IMR-90 (cell line): ENCODE data around the gene ZDHHC22. TPM values are rescaled to one million over a fixed set of nuclear protein-coding genes. Genes with fewer than 3 reads are reported as not detected.

Experiments used
- ATAC-seq: fragments of 200-7000 bp; cut with Tn5 transposase; 2 replicates; pipeline ENCODE4 v1.9.1; 2020; ENCODE audit warnings: low read depth, mild to moderate bottlenecking, moderate library complexity
- BruUV-seq: library from RNA; stranded (reverse); fragments of 400-500 nt; replicated peaks from 2 replicates; lab custom pipeline; 2021; lab: Mats Ljungman, UMichigan
- CTCF ChIA-PET: fragments of 300-600 bp; formaldehyde crosslinking; extraction: SDS; loops from one replicate; lab custom pipeline; 2021; ENCODE audit warnings: antibody characterized with exemption; lab: Yijun Ruan, JAX
- POLR2A ChIA-PET: fragments of 300-600 bp; sonication (Branson Sonifier 250); formaldehyde crosslinking; loops from one replicate; lab custom pipeline; 2022; ENCODE audit warnings: antibody characterized with exemption; ENCODE audit not compliant: unreplicated experiment; lab: Charles Lee
- DNase-seq: peaks from one replicate; pipeline ENCODE4 v3.0.0; 2013
- H2AFZ ChIP-seq: replicated peaks from 2 replicates; pipeline ENCODE3; 2013; ENCODE audit warnings: low read length, mild to moderate bottlenecking; ENCODE audit not compliant: poor library complexity
- H2AK5ac ChIP-seq: 2 replicates; pipeline ENCODE4 v1.6.1; 2013; ENCODE audit warnings: low read depth, low read length, inconsistent platforms
- H2AK9ac ChIP-seq: replicated peaks from 2 replicates; pipeline ENCODE3; 2013; ENCODE audit warnings: mild to moderate bottlenecking, low read depth, low read length, moderate library complexity; ENCODE audit not compliant: poor library complexity
- H2BK120ac ChIP-seq: 2 replicates; pipeline ENCODE4 v1.6.1; 2013; ENCODE audit warnings: low read depth, low read length, inconsistent platforms
- H2BK15ac ChIP-seq: 3 replicates; pipeline ENCODE4 v1.6.1; 2013; ENCODE audit warnings: low read depth, low read length, inconsistent platforms
- H2BK20ac ChIP-seq: 2 replicates; pipeline ENCODE4 v1.6.1; 2013; ENCODE audit warnings: low read depth, mild to moderate bottlenecking, inconsistent platforms, low read length, moderate library complexity
- H2BK5ac ChIP-seq: 2 replicates; pipeline ENCODE4 v1.6.1; 2013; ENCODE audit warnings: mild to moderate bottlenecking, low read depth, low read length, inconsistent platforms; ENCODE audit not compliant: poor library complexity, severe bottlenecking
- H3K14ac ChIP-seq: replicated peaks from 2 replicates; pipeline ENCODE4 v1.6.1; 2013; ENCODE audit warnings: low read depth, low read length, inconsistent platforms
- H3K18ac ChIP-seq: 2 replicates; pipeline ENCODE4 v1.6.1; 2013; ENCODE audit warnings: low read depth, low read length, control low read depth
- H3K23ac ChIP-seq: 2 replicates; pipeline ENCODE4 v1.6.1; 2013; ENCODE audit warnings: low read depth, low read length, inconsistent platforms
- H3K27ac ChIP-seq: 2 replicates; pipeline ENCODE4 v1.5.1; 2013; ENCODE audit warnings: mild to moderate bottlenecking, control low read depth, low read length; ENCODE audit not compliant: insufficient read depth
- H3K27me3 ChIP-seq: 2 replicates; pipeline ENCODE4 v1.6.1; 2013; ENCODE audit warnings: low read length; ENCODE audit not compliant: control insufficient read depth, insufficient read depth
- H3K36me3 ChIP-seq: 2 replicates; pipeline ENCODE4 v1.6.1; 2013; ENCODE audit warnings: low read length, mixed read lengths; ENCODE audit not compliant: control insufficient read depth, insufficient read depth
- H3K4ac ChIP-seq: 2 replicates; pipeline ENCODE4 v1.6.1; 2013; ENCODE audit warnings: low read depth, low read length, inconsistent platforms
- H3K4me1 ChIP-seq: 2 replicates; pipeline ENCODE4 v1.6.1; 2013; ENCODE audit warnings: low read length, mixed read lengths; ENCODE audit not compliant: control insufficient read depth, insufficient read depth
- H3K4me2 ChIP-seq: 2 replicates; pipeline ENCODE4 v1.6.1; 2013; ENCODE audit warnings: low read depth, mild to moderate bottlenecking, control low read depth, low read length, moderate library complexity
- H3K4me3 ChIP-seq: 2 replicates; pipeline ENCODE4 v1.5.1; 2013; ENCODE audit warnings: low read depth, mild to moderate bottlenecking, control low read depth, low read length, moderate library complexity; ENCODE audit not compliant: insufficient read depth
- H3K56ac ChIP-seq: 2 replicates; pipeline ENCODE4 v1.6.1; 2013; ENCODE audit warnings: low read length, inconsistent platforms; ENCODE audit not compliant: insufficient read depth; ENCODE audit errors: extremely low read depth
- H3K79me1 ChIP-seq, 2 experiments: 2 replicates each; pipeline ENCODE4 v1.6.1; 2013; ENCODE audit warnings: low read length in 2 of 2, inconsistent platforms in 1 of 2, low read depth in 1 of 2
- H3K9ac ChIP-seq: 2 replicates; pipeline ENCODE4 v1.6.1; 2013; ENCODE audit warnings: low read depth, low read length, control low read depth
- H3K9me1 ChIP-seq: 2 replicates; pipeline ENCODE4 v1.6.1; 2013; ENCODE audit warnings: low read length, inconsistent platforms; ENCODE audit not compliant: insufficient read depth
- H3K9me3 ChIP-seq: 2 replicates; pipeline ENCODE4 v1.6.1; 2013; ENCODE audit warnings: low read length; ENCODE audit not compliant: control insufficient read depth, insufficient read depth
- H4K20me1 ChIP-seq: 2 replicates; pipeline ENCODE4 v1.6.1; 2013; ENCODE audit warnings: low read length, inconsistent platforms; ENCODE audit not compliant: insufficient read depth
- H4K5ac ChIP-seq: 2 replicates; pipeline ENCODE4 v1.6.1; 2013; ENCODE audit warnings: mild to moderate bottlenecking, low read depth, low read length, control low read depth
- H4K8ac ChIP-seq, 2 experiments: 2 replicates each; pipeline ENCODE4 v1.6.1; 2013; ENCODE audit warnings: low read depth in 2 of 2, low read length in 2 of 2, control low read depth in 1 of 2, inconsistent platforms in 1 of 2
- H4K91ac ChIP-seq: 2 replicates; pipeline ENCODE4 v1.6.1; 2013; ENCODE audit warnings: low read depth, low read length, inconsistent platforms; ENCODE audit not compliant: insufficient read depth
- BHLHE40 ChIP-seq: fragments of 150-350 bp; IDR thresholded peaks from 2 replicates; pipeline ENCODE4 v1.6.1; 2016; ENCODE audit warnings: mild to moderate bottlenecking, low read depth, low read length
- CEBPB ChIP-seq: IDR thresholded peaks from 2 replicates; pipeline ENCODE4 v1.6.1; 2012; ENCODE audit warnings: low read depth, low read length, improper control_type of control experiment
- CHD1 ChIP-seq: IDR thresholded peaks from 2 replicates; pipeline ENCODE4 v1.6.1; 2012; ENCODE audit warnings: low read depth, low read length, improper control_type of control experiment
- CTCF ChIP-seq: conservative IDR thresholded peaks from 2 replicates; pipeline ENCODE4 v1.5.1; 2012; ENCODE audit warnings: mild to moderate bottlenecking, low read depth, low read length, improper control_type of control experiment
- ELK1 ChIP-seq: fragments of 150-350 bp; IDR thresholded peaks from 2 replicates; pipeline ENCODE4 v1.6.1; 2016; ENCODE audit warnings: low read depth, mild to moderate bottlenecking, low read length, moderate library complexity, borderline replicate concordance
- FOS ChIP-seq: fragments of 150-350 bp; IDR thresholded peaks from 2 replicates; pipeline ENCODE4 v1.6.1; 2016; ENCODE audit warnings: low read depth, low read length
- MAFK ChIP-seq: IDR thresholded peaks from 2 replicates; pipeline ENCODE4 v1.6.1; 2012; ENCODE audit warnings: low read depth, low read length, improper control_type of control experiment
- MAZ ChIP-seq: IDR thresholded peaks from 2 replicates; pipeline ENCODE4 v1.6.1; 2012; ENCODE audit warnings: low read depth, mild to moderate bottlenecking, low read length, improper control_type of control experiment, moderate library complexity, borderline replicate concordance
- MXI1 ChIP-seq: IDR thresholded peaks from 2 replicates; pipeline ENCODE4 v1.6.1; 2012; ENCODE audit warnings: low read depth, mild to moderate bottlenecking, low read length, moderate library complexity, borderline replicate concordance
- NFE2L2 ChIP-seq: fragments of 150-350 bp; IDR thresholded peaks from 2 replicates; pipeline ENCODE4 v1.6.1; 2016; ENCODE audit warnings: low read depth, mild to moderate bottlenecking, low read length
- POLR2A ChIP-seq: IDR thresholded peaks from 2 replicates; pipeline ENCODE4 v1.6.1; 2012; ENCODE audit warnings: mild to moderate bottlenecking, low read depth, low read length
- RAD21 ChIP-seq: IDR thresholded peaks from 2 replicates; pipeline ENCODE4 v1.6.1; 2012; ENCODE audit warnings: low read length, improper control_type of control experiment
- RCOR1 ChIP-seq: IDR thresholded peaks from 2 replicates; pipeline ENCODE4 v1.6.1; 2012; ENCODE audit warnings: mild to moderate bottlenecking, low read length, improper control_type of control experiment; ENCODE audit not compliant: insufficient replicate concordance
- RFX5 ChIP-seq: IDR thresholded peaks from 2 replicates; pipeline ENCODE4 v1.8.0; 2012; ENCODE audit warnings: low read depth, mild to moderate bottlenecking, low read length, moderate library complexity
- SMC3 ChIP-seq: fragments of 150-350 bp; IDR thresholded peaks from 2 replicates; pipeline ENCODE4 v1.6.1; 2016; ENCODE audit warnings: low read depth, mild to moderate bottlenecking, antibody characterized with exemption, low read length, moderate library complexity
- USF2 ChIP-seq: fragments of 150-350 bp; IDR thresholded peaks from 2 replicates; pipeline ENCODE4 v1.6.1; 2017; ENCODE audit warnings: mild to moderate bottlenecking, antibody characterized with exemption, low read length, low read depth
- WGBS, 2 experiments: methylation state at CpG; one replicate each; pipeline versions ENCODE4 v1.1.5 to v1.1.7; 2013; ENCODE audit warnings: missing lambda C conversion rate in 2 of 2; ENCODE audit not compliant: insufficient read length in 1 of 2; ENCODE audit errors: extremely low coverage in 2 of 2; 5-methylcytosine and 5-hydroxymethylcytosine counted together
- dilution Hi-C: fragments of 300-500 bp; cut with HindIII; formaldehyde crosslinking; loops from one replicate; pipeline ENCODE4 v1.14.3; 2018; ENCODE audit warnings: low sequenced_read_pairs; ENCODE audit not compliant: unreplicated experiment
- in situ Hi-C: fragments of 300-500 bp; cut with MboI; formaldehyde crosslinking; loops from 3 replicates; pipeline ENCODE4 v1.14.3; 2019; ENCODE audit warnings: low sequenced_read_pairs, inconsistent platforms, mixed read lengths
- intact Hi-C: fragments of 100-400 bp; cut with micrococcal nuclease; formaldehyde crosslinking; loops from 2 replicates; pipeline ENCODE4 v1.10.0; 2022
- polyA plus RNA-seq, 3 experiments: library from polyadenylated mRNA; depleted of rRNA; stranded (reverse); fragments of >200 nt; gene quantifications; 2 replicates each; pipeline ENCODE4 v1.2.3, GENCODE V29; 2012; ENCODE audit warnings: low replicate concordance in 1 of 3
- total RNA-seq: library from RNA; depleted of rRNA; stranded (reverse); fragments of >200 nt; gene quantifications from 2 replicates; pipeline ENCODE4 v1.2.3, GENCODE V29; 2012

Gene ZDHHC22
- total and polyA plus RNA-seq, 2 of the 4 experiments (the other 2 are of a cell fraction), result not detected

- no peaks in the 10 kb centered on the region for H3K36me3 ChIP-seq
- CTCF ChIA-PET, result no interaction called here
- intact Hi-C loops, result no loop called here
Measured at GRCh38 chr14:77131871-77132486, 9.6 kb downstream of the ZDHHC22 start.

More at GRCh38 chr14:77131871-77132486, 9.6 kb downstream of the ZDHHC22 start:
- H3K9me3 ChIP-seq, result no peaks in the 10 kb centered on the region
- no peak overlapping the region for H2BK120ac ChIP-seq
- H4K20me1 ChIP-seq, result no peaks in the 10 kb centered on the region
- no peak overlapping the region for H4K8ac ChIP-seq
- in situ Hi-C loops, result no loop called here
- H3K4me1 ChIP-seq, result no peaks in the 10 kb centered on the region
- no peaks in the 10 kb centered on the region for H3K79me1 ChIP-seq
- H3K9ac ChIP-seq, result no peak overlapping the region
- H3K18ac ChIP-seq, result no peak overlapping the region
- H3K56ac ChIP-seq, result no peak overlapping the region
- 80% methylated on average over 5 of the region's 5 CpGs; no CpG with 5 or more reads in 1 of the 2 experiments for WGBS, 2 experiments
- H3K4me3 ChIP-seq, result no peak overlapping the region
- dilution Hi-C loops, result no loop called here
- H3K4me2 ChIP-seq, result no peak overlapping the region
- TF ChIP-seq MXI1 (no peak), ELK1 (no peak), SMC3 (no peak), NFE2L2 (no peak), USF2 (no peak), CHD1 (no peak), CTCF (no peak), MAFK (no peak), CEBPB (no peak), RFX5 (no peak), RCOR1 (no peak), BHLHE40 (no peak), MAZ (no peak), FOS (no peak), POLR2A (no peak), RAD21 (no peak)
- no peak overlapping the region for H3K27ac ChIP-seq
- no peak overlapping the region for H2BK5ac ChIP-seq
- H4K5ac ChIP-seq, result no peak overlapping the region
- POLR2A ChIA-PET, result no interaction called here
- H3K27me3 ChIP-seq, result peaks cover 43% of the 10 kb centered on the region
- no peaks in the 10 kb centered on the region for H3K9me1 ChIP-seq
- H2AK5ac ChIP-seq, result no peak overlapping the region
- no peak overlapping the region for H2AK9ac ChIP-seq
- no peak overlapping the region for H2BK15ac ChIP-seq
- H3K4ac ChIP-seq, result no peak overlapping the region
- no peak overlapping the region for H2AFZ ChIP-seq
- ATAC-seq (no peak), DNase-seq (no peak)
- H4K91ac ChIP-seq, result no peak overlapping the region
- no TSS peak for BruUV-seq
- H2BK20ac ChIP-seq, result no peak overlapping the region
- no peak overlapping the region for H3K14ac ChIP-seq
- no peak overlapping the region for H3K23ac ChIP-seq
